Upper lobe of left lung (tissue), 4 donors: ENCODE measurements around the gene PHLDA1.

Experiments
- EP300 ChIP-seq, 4 donors: sonication (generic); formaldehyde crosslinking; IDR thresholded peaks; one replicate each; pipeline ENCODE4 v1.5.1; 2017; ENCODE audit warnings: antibody characterized with exemption in 4 of 4, control low read depth in 2 of 4
- POLR2AphosphoS5 ChIP-seq, 2 donors: sonication (generic); formaldehyde crosslinking; IDR thresholded peaks; one replicate each; pipeline ENCODE4 v1.5.1; 2017; ENCODE audit warnings: antibody characterized with exemption in 2 of 2
- TF ChIP-seq, protein P1 (sequence below), 6 experiments: fragments of 450-650 bp in 4 of 6; fragments of 200-600 bp in 2 of 6; sonication (generic) in 2 of 6; IDR thresholded peaks; one replicate each; pipeline ENCODE4 v1.5.1; 2016 to 2019; ENCODE audit warnings: antibody characterized with exemption in 6 of 6

DNA sequence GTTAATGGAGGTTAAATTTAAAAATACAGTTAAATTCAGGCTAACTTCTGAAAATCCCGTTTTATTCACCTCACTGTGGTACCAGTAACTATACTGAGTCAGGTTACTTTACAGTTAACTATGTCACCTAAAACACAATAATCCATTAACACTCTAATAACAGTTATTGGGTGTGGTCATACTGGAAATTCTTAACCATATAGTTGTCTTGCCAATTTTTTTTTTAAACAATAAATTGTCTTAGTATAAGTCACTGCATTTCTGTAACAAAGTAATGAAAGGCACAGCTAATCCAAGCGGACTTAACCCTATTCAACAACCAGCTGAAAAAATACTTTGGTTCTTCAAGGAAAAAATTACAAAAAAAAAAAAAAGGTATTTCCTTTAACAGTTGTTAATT, 16.2 kb upstream of the PHLDA1 start:
- TF ChIP-seq, protein P1, sequence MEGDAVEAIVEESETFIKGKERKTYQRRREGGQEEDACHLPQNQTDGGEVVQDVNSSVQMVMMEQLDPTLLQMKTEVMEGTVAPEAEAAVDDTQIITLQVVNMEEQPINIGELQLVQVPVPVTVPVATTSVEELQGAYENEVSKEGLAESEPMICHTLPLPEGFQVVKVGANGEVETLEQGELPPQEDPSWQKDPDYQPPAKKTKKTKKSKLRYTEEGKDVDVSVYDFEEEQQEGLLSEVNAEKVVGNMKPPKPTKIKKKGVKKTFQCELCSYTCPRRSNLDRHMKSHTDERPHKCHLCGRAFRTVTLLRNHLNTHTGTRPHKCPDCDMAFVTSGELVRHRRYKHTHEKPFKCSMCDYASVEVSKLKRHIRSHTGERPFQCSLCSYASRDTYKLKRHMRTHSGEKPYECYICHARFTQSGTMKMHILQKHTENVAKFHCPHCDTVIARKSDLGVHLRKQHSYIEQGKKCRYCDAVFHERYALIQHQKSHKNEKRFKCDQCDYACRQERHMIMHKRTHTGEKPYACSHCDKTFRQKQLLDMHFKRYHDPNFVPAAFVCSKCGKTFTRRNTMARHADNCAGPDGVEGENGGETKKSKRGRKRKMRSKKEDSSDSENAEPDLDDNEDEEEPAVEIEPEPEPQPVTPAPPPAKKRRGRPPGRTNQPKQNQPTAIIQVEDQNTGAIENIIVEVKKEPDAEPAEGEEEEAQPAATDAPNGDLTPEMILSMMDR (IDR thresholded peaks at IDR 0.05): no peak
- TF ChIP-seq POLR2AphosphoS5 (IDR thresholded peaks at IDR 0.05): no peak
- no peak for TF ChIP-seq EP300 (IDR thresholded peaks at IDR 0.05)
